ENCODE results near the gene ATG13. TPM values are rescaled to one million over a fixed set of nuclear protein-coding genes. Genes with fewer than 3 reads are reported as not detected.

ATG13 gene
- total RNA-seq, 3 donors from 2014 or later: 84.2 to 113 (median 87.5) TPM

- no peak overlapping the region for H3K4me3 ChIP-seq
- intact Hi-C loops (cut with DNase I; ENCODE audit: low total_unique reads): no loop called here
- no peaks in the 10 kb centered on the region for H3K9me3 ChIP-seq
- no peaks in the 10 kb centered on the region for H3K27me3 ChIP-seq
- no peak overlapping the region for H3K27ac ChIP-seq
- H3K4me1 ChIP-seq: no peaks in the 10 kb centered on the region
- no peaks in the 10 kb centered on the region for H3K36me3 ChIP-seq
- no peak for TF ChIP-seq POLR2A (IDR thresholded peaks at IDR 0.05)
- TF ChIP-seq, protein P1, sequence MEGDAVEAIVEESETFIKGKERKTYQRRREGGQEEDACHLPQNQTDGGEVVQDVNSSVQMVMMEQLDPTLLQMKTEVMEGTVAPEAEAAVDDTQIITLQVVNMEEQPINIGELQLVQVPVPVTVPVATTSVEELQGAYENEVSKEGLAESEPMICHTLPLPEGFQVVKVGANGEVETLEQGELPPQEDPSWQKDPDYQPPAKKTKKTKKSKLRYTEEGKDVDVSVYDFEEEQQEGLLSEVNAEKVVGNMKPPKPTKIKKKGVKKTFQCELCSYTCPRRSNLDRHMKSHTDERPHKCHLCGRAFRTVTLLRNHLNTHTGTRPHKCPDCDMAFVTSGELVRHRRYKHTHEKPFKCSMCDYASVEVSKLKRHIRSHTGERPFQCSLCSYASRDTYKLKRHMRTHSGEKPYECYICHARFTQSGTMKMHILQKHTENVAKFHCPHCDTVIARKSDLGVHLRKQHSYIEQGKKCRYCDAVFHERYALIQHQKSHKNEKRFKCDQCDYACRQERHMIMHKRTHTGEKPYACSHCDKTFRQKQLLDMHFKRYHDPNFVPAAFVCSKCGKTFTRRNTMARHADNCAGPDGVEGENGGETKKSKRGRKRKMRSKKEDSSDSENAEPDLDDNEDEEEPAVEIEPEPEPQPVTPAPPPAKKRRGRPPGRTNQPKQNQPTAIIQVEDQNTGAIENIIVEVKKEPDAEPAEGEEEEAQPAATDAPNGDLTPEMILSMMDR (IDR thresholded peaks at IDR 0.05): no peak
- no peak for TF ChIP-seq POLR2AphosphoS5 (IDR thresholded peaks at IDR 0.05)
- no peak for DNase-seq (ENCODE audit: low spot score in 2 of 2)
Observed at GRCh38 chr11:46631676-46632075, 14.3 kb downstream of the ATG13 start.

DNA sequence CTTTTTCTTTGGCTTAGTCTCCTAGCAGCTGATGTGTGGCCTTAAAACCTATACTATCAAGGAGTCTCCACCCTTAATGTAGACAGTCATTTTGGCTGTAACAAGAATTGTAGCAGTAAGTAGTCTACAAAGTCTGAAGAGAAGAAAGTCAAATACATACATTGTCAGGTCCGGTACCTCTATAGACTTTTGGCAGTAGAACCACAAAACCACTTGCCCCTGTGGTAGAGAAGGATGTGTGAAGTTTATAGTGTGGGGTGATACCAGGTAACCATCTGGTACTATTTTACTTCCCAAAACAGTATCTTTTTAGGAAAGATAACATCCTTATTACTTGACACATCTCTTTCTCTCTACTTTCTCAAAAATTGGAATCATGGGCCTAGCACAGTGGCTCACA is 15.1 kb downstream of the ATG13 start:
- intact Hi-C loops (cut with DNase I; ENCODE audit: low total_unique reads): no loop called here
- no peaks in the 10 kb centered on the region for H3K36me3 ChIP-seq
- DNase-seq (ENCODE audit: low spot score in 2 of 2): no peak
- H3K27ac ChIP-seq: no peak overlapping the region
- no peak overlapping the region for H3K4me3 ChIP-seq
- no peaks in the 10 kb centered on the region for H3K4me1 ChIP-seq
- no peaks in the 10 kb centered on the region for H3K27me3 ChIP-seq
- no peak for TF ChIP-seq POLR2A (IDR thresholded peaks at IDR 0.05)
- TF ChIP-seq, protein P1 (IDR thresholded peaks at IDR 0.05): no peak
- no peak for TF ChIP-seq POLR2AphosphoS5 (IDR thresholded peaks at IDR 0.05)
- no peaks in the 10 kb centered on the region for H3K9me3 ChIP-seq

GRCh38 chr11:46633291-46634217 is 16.2 kb downstream of the ATG13 start:
- no peaks in the 10 kb centered on the region for H3K9me3 ChIP-seq
- no peaks in the 10 kb centered on the region for H3K36me3 ChIP-seq
- intact Hi-C loops (cut with DNase I; ENCODE audit: low total_unique reads): no loop called here

DNA sequence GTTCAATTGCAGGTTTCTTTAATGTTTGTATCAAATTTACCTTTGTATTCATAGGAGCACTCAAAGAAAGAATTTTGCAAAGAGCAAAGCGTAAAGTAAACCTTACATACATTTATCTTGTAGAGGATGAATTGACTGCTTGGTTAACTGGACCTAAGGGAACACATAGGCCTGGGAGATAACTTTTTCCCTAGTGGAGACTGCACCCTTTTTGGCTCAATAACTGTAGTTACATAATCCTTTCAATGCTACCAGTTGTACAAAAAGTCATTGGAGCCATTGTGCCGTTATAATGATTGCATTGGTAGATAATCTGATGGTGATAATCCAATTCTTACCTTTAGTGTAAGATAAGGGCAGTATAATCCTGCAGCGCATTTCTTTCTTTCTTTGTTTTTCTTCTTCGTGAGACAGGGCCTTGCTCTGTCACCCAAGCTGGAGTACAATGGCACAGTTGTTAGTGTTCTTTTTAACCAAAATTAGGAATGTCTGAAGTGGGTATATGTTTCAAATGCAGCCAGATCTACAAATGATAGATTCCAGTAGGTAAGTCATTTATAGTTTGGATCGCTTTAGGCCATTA is 18.3 kb downstream of the ATG13 start:
- H3K9me3 ChIP-seq: no peaks in the 10 kb centered on the region
- H3K4me1 ChIP-seq: no peaks in the 10 kb centered on the region
- intact Hi-C loops (cut with DNase I; ENCODE audit: low total_unique reads): no loop called here
- no peaks in the 10 kb centered on the region for H3K36me3 ChIP-seq
- H3K4me3 ChIP-seq: no peak overlapping the region
- no peak for DNase-seq (ENCODE audit: low spot score in 2 of 2)
- TF ChIP-seq POLR2AphosphoS5 (IDR thresholded peaks at IDR 0.05): no peak
- TF ChIP-seq POLR2A (IDR thresholded peaks at IDR 0.05): no peak
- TF ChIP-seq, protein P1 (IDR thresholded peaks at IDR 0.05): no peak
- H3K27me3 ChIP-seq: no peaks in the 10 kb centered on the region
- no peak overlapping the region for H3K27ac ChIP-seq

More at GRCh38 chr11:46633291-46634217, 16.2 kb downstream of the ATG13 start:
- Histone ChIP-seq H3K27me3 (no peaks in the 10 kb centered on the region), H3K4me3 (no peak overlapping the region), H3K4me1 (no peaks in the 10 kb centered on the region), H3K27ac (no peak overlapping the region)
- no peak for DNase-seq (ENCODE audit: low spot score in 2 of 2)
- TF ChIP-seq, protein P1 (IDR thresholded peaks at IDR 0.05): no peak
- TF ChIP-seq POLR2A (IDR thresholded peaks at IDR 0.05) (no peak), POLR2AphosphoS5 (IDR thresholded peaks at IDR 0.05) (no peak)

DNA sequence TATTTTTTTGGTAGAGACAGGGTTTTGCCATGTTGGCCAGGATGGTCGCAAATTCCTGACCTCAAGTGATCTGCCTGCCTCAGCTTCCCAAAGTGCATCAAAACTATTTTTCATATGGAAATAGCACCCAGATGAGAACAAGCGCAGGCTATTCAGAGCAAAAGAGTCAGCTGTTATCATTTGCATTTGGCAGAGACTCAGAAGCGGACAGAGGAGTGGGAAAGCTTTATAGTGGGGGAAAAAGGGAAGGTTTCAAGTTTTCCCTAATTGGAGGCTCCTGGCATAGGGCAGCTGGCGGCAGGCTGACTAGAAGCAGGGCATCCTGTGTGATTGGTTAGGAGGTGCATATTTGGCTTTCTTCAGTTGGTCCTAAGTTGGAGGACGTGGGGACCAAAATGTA is 20.2 kb downstream of the ATG13 start:
- intact Hi-C loops (cut with DNase I; ENCODE audit: low total_unique reads): no loop called here
- no peaks in the 10 kb centered on the region for H3K36me3 ChIP-seq
- no peaks in the 10 kb centered on the region for H3K4me1 ChIP-seq
- TF ChIP-seq POLR2AphosphoS5 (IDR thresholded peaks at IDR 0.05): no peak
- TF ChIP-seq, protein P1 (IDR thresholded peaks at IDR 0.05): no peak
- no peak for TF ChIP-seq POLR2A (IDR thresholded peaks at IDR 0.05)
- H3K27ac ChIP-seq: no peak overlapping the region
- no peak overlapping the region for H3K4me3 ChIP-seq
- DNase-seq (ENCODE audit: low spot score in 2 of 2): no peak
- no peaks in the 10 kb centered on the region for H3K27me3 ChIP-seq
- H3K9me3 ChIP-seq: no peaks in the 10 kb centered on the region
